HL-60/S4 treated with phorbol 12-myristate 13-acetate at 8.2 ng/mL for 4 days and 3 days (cell line): Measurements from ENCODE around the gene P2RX7.

Source experiments
- in situ Hi-C: fragments of 300-500 bp; cut with MboI; formaldehyde crosslinking; loops from 2 replicates; pipeline ENCODE4 v1.15.0; 2022; ENCODE audit warnings: low sequenced_read_pairs

P2RX7 gene

DNA sequence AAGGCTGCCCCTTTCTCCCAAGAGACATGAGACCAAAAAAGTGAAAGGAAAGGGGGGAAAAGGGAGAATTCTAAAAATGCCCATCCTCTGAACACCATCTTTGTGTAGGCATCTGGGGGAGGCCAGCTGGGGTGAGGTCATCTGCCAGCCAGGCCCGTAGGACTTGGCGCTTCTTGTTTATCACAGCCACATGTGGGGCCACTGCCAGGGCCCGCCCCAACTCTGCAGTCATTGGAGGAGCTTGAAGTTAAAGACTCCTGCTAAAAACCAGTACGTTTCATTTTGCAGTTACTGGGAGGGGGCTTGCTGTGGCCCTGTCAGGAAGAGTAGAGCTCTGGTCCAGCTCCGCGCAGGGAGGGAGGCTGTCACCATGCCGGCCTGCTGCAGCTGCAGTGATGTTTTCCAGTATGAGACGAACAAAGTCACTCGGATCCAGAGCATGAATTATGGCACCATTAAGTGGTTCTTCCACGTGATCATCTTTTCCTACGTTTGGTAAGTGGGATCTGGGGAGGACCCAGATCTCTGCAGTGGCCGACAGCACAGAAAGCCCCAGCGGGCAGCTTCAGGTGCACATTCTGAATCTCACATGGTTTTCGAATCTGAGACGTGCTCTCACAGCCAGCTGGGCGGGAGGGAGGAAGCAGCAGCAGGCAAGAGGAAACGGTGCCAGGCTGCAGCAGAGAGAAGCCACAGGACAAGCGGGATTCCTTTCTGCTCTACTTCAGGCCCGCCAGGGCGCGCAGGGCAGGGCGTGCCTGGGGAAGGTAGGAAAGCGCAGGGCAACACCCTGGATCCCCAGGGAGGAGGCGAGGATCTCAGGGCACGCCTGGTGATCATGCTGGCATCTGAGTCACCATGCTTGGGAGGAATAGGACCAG is at the start of gene P2RX7:
Gene P2RX7 (plus strand): TSS at position 276 of the 881 bp plus-strand sequence. CDS start 95 bp downstream, at position 371.
- in situ Hi-C loops: no loop called here

DNA sequence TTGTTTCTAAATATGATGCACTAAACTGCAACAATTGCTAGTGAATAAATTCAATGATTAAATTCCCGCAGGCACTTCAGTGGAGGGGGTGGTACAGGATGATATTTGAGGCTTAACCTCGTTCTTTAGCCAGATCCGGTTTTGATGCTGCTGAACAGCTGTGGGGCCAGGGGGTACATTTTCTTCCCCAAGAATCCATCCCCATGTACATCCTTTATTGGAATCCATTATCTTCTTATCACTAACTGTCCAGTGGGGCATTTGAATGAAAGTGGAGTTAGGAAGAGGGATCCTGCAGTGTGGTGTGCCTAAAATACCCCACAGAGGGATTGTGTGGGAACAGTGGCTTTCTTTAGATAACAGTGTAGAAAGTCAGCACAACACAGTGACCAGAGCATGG is 48.4 kb upstream of the P2RX7 start:
- in situ Hi-C loops: no loop called here

DNA sequence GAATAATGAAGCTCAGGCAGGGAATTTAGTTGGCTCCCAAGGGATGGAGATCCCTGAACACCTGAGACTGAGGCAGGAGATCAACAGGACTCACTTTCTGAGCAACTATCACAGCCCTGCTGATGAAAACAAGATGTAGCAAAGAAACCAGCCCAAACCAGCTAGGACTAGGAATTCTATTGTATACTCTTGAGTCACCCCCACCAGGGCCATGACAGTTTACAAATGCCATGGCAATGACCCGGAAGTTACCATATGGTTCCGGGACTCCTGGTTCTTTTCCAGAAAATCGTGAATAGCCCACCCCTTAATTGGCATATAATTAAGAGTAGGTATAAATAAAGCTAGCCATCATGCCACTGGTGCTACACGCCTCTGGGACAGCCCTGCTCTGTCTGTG is 47.6 kb upstream of the P2RX7 start:
- in situ Hi-C loops: no loop called here

DNA sequence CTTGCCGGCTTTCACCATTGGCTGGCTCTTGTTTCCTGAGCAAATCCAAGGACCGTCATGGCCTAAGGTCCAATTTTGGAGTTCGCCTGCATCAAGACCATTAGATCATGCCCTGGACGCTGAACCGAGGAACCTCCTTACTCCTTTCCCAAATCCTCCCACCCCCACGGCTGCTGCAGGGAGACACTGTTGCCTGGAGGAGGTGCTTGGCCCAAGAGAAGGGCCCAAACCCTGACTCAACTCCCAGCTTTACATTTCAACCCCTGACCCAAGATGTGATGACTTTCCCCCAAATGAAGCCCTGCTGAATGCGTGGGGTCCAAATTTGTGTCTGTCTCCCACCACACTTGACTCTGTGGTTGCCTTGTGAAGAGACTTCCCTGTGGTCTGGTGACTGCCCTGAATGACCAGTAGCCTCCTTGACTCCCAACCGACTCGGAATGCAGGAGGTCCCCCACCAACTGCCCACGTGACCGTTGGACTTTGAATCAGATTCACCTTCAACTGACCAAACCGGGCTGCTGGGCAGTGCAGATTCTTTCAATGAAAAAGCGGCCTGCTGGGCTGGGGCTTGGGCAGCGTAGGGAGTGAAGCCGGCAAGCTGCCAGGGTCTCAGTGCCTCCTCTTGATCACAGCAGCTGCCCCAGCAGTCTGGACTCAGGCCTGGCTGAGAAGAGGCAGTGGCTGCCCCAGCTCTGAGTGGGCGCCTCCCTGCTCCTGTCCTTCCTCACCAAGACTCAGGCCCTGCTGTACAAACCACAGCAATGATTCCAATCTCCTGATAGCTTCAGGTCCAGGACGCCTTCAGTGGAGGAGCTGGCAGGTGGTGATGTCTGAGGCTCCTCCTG is 46.9 kb upstream of the P2RX7 start:
- in situ Hi-C loops: no loop called here

DNA sequence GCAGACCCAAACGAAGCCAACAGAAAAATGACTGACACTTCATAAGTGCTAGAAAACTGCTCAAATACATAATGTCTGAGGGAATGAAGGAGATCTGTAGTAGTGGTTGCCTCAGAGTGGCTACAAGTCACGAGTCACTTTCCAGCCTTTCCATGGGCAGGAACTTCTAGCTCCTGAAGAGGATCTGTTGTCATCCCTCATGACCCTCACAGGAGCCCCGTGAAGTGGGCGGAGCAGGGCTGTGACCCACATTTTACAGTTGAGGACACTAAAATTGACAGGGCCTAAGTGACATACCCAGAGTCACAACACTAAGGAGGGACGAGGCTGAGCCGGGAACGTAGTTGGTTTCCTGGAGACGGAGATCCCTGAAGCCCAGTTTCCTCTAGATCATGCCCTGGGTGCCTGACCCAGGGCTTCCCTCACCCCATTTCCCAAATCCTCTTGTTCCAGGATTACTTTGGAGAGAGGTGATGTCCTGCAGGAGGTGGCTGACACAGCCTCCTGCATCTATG is 45.8 kb upstream of the P2RX7 start:
- in situ Hi-C loops: no loop called here

DNA sequence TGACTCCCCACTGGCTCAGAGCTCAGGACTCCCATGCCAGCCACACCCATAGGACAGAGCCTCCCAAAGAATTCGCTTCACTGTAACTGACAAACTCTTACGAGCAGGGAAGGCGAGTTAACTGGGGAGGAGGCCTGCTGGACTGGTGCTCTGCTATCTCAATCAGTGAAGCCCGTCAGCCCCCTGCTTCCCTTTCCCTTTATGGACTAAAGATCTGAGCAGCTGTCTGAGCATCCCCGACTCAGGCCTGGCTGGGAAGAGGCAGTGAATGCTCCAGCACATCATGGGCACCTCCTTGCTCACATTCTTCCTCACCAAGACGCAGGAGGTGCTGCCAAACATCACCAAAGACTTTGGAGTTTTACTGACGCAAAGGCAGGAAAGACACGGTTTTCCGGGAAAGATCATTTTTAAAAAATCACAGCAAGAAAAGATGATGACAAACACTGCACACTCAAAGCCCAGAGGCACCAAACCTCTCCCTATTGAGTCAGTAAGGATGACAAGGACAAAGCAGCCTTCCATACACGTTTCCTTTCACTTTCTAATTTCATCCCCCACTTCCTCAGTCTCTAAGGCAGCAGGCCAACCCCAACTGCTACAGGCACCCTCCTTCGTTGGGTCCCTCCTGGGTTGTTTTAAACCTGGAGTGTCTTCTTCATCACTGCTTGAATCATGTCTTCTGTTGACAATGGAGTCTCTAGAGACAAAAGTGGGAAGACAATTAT is 45.0 kb upstream of the P2RX7 start:
- in situ Hi-C loops: no loop called here

DNA sequence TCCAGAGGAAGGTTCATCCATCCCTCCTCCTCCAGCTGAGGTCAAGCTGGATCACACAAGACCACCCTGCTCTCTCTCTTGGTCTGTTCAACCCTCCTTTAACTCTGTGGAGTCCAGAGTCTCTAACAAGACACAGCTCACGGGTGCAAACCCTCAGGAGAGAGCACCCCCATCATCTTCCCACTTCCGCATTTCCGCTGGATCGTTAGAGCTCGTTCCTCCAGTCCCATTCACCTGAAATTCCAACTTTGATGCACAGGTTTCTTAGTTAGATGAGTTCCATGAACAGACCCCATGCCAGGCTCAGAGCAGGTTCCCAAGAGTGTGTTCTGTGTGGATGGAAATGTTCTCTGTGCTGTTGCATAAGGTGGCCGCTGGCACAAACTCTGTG is 44.5 kb upstream of the P2RX7 start:
- in situ Hi-C loops: no loop called here

DNA sequence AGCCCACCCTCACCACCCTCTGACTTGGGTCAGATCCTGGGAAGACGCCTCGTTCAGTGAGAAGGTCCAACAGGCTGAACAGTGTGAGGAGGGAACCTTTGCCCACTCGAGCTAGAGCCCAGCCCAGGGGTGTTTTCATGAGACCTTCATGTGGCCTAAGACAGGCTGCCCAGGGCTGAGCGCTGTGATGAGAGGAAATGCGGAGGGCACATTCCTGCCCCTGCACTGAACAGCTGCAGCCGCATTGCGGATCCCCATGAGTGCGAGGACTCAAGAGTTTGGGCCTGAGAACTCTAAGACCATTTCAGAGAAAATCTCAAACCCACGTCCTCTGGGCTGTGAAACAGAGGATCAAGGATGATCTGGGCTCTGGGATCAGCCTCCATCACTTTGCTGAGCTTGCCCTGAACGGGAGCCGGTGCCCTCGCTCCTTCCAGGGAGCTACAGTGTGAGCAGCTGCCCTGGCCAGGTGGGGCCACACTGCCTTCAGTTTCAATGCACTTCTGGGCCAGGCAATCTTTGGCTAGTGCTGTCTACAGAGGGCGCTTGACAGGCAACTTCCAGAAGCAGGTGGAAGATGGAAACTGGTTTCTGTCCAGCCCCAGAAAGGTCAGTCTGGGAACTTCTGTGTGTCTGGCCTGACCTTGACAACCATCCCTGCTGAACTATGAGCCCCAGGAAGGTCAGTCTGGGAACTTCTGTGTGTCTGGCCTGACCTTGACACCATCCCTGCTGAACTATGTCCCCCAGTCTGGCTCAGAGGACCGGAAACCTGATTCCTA is 43.5 kb upstream of the P2RX7 start:
- in situ Hi-C loops: no loop called here

DNA sequence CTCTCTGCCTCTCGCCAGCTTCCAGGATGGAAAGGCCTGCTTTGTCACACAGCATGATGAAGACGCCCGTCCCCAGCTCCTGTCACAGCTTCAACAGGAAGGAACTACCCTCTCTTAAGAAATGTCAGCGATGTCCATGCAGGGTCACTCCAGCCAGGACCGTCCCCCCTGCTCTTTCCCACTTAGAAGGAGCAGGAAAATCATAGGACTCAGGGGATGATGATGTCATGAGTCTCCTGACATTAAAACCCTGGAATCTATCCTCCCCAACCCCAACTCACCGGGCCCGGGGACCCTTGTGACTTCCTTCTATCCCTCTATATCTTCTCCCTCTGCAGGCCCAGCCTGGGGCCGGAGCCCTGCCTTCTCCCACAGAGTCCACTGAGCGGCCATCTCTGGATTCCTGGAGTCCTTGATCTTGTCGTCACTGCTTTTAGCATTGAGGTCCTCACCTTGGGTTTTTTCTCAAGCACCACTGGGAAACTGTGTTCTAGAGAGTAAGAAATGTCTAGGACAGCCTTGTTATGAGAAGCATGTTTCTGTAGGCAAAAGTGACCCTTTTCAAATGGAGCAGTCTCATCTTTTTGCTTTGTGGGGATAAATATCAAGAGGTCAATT is 42.8 kb upstream of the P2RX7 start:
- in situ Hi-C loops: no loop called here

DNA sequence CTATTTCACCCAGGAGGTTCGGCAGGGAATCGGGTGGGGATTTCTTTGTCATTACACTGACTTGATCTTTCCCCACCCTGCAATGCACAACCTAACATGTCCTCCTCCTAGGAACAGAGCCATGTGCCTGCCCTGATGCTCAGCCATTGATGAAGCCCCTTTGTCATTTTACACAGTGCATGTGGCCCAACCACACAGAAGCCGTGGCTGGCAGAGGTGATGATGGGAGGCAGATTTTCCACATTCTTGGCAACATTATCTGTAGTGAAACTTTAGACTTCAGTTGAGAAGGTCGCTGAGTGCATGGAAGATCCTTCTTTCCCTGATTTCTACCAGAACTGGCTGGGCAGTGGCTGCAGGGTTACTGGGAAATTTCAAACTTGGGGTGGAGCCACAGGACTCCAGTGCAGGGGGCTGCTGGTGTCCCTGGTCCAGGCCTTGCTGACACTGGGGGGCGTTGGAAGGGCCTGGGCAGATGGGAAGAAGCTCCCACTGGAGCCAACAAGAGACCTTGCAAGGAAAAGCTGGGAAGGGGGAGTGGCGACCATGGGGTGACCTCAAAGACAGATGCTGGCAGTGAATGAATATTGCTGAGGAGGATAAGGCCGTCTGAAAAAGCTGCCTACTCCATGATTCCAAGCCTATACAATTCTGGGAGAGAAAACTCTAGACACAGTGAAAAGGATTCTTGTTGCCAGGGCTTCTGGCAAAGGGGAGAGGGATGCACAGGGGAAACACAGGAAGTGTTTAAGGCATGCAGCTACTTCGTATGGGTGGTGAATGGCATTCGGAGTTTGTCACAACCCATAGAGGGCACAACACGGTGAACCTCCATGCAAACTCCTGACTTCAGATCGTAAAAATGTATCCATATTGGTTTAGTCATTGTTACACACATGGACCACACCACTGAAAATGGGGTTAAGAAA is 41.8 kb upstream of the P2RX7 start:
- in situ Hi-C loops: no loop called here

DNA sequence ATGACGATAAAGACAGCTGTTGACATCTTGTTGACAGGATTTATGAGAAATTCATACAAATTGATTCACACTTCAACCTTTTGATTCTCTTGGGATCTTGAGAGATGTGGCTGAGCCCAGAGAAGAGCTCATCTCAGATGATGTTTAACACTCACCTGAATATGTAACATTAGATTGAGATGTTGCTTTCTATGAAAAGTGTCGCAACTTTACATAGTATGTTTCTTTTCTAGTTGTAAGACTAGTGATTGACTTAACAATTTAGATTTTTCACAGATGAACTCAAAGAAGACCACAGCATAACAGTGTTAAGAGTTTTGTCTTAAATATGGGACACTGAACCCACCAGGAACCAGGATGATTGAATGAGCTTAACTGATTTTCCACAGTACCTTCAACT is 40.6 kb upstream of the P2RX7 start:
- in situ Hi-C loops: no loop called here

DNA sequence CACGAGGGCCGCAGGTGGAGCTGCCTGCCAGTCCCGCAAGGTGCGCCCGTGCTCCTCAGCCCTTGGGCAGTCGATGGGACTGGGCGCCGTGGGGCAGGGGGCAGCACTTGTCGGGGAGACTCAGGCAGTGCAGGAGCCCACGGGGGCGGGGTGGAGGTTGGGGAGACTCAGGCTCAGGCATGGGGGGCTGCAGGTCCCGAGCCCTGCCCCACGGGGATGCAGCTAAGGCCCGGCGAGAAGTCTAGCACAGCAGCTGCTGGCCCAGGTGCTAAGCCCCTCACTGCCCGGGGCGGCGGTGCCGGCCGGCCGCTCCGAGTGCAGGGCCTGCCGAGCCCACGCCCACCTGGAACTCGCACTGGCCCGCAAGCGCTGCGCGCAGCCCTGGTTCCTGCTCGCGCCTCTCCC is 39.2 kb upstream of the P2RX7 start:
- in situ Hi-C loops: no loop called here

DNA sequence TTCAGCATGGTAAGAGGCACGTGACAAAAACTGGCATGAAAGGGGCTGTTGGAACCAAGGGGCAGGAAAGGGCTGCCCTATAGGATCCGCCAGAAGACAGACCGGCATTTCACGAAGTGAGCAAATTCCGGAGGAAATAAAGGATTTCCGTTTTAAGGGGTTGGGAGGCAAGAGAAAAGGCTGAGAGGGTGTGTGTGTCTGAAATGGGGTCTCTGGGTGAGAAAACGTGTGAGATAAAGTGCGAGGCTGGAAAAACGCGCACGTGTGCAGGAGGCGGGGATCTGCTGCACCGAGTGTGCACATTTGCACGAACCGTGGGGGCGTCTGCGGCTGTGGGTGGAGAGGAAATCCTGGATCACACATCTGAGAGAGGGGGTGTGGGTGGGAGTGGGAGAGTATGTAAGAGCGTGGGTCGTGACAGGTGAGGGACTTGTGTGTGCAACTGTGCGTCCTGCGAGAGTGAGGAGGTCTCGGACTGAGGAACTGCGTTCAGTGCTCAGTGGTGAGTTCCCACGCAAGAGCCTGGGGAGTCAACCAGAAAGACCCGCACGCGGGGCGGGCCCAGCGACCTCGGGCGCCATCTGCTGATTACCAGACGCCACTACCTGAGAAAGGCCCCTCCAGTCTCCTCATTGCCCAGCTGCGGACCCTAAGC is 37.0 kb upstream of the P2RX7 start:
- in situ Hi-C loops: no loop called here

DNA sequence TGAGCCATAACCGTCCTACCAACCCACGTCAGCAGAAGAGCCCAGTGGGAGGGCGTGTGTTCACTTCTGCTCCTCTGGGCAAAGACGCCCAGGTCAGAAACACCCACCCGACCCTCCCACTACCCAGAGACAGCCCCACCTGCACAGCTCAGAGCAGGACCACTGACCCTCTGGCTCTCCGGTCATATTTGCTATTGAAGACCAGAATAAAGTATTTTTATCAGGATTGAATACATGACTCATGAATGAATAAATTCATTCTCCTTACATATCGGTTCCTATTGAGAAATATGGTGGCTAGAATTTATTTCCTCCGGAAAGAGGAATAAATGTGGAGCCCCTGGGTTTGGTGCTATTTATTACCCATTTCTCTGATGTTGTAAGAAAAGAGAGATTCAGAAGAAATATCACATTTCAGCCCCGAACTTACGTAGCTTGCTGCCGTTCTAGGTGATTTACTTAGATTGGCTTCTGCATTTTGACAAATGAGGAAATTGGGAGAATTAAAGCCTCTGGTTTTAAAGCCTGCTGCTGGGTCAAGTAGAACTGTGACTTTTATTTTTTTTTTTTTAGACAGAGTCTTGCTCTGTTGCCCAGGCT is 36.4 kb upstream of the P2RX7 start:
- in situ Hi-C loops: no loop called here

DNA sequence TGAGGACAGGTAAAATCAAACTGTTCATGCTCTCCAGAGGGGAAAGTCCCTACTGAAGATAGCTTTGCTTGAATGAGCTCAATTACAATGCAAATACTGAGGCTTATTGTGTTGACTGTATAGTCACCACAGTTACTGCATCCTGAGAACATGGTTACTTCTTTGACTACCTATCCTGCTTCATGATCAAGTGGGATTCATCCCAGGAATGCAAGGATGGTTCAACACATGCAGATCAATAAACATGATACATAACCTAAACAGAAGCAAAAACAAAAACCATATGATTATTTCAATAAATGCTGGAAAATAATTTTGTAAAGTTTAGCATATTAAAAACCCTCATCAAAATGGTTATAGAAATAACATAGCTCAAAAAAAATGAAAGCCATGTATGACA is 32.9 kb upstream of the P2RX7 start:
- in situ Hi-C loops: no loop called here

DNA sequence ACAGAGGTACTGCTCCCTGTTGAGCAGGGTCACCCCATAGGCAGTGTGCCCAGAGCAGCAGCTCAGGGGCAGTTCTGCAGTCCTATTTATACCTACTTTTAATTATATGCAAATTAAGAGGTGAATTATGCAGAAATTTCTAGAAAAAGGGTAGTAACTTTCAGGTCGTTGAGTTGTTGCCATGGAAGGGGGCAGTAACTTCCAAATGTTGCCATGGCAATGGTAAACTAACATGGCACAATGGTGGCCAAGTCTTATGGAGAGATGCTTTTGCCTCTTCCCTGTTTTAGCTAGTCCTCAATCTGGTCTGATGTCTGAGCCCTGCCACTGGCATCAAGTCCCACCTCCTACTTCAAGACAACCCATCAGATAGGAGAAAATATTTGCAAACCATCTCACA is 30.4 kb upstream of the P2RX7 start:
- in situ Hi-C loops: no loop called here

DNA sequence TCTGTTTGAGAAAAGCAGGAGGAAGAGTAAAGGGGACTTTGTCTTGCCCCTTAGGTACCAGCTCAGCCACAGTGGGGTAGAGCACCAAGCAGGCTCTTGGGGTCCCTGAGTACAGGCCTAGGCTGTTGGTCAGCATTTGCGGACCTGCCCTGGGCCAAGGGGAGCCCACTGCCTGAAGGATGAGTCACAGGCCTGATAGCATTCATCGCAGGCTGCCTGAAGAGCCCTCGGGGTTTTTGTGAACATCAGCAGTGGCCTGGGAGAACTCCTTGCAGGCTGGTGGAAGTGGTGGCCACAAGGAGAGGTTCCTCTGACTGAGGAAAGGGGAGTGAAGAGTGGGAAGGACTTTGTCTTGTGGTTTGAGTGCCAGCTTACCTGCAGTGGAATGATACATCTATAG is 25.0 kb upstream of the P2RX7 start:
- in situ Hi-C loops: no loop called here

DNA sequence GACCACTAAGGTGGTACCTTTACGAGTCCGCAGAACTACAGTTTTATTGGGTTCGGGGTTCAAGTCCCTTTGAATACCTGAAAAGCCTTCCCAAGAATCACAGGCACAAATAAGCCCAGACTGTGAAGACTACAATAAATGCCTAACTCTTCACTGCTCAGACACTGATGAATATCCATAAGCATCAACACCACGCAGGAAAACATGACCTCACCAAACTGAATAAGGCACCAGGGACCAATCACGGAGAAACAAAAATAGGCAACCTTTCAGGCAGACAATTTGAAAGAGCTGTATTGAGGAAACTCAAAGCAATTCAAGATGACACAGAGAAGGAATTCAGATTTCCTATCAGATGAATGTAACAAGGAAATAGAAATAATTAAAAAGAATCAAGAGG is 24.2 kb upstream of the P2RX7 start:
- in situ Hi-C loops: no loop called here
